ENCODE measurements around the gene CNDP2.

The CNDP2 gene

DNA sequence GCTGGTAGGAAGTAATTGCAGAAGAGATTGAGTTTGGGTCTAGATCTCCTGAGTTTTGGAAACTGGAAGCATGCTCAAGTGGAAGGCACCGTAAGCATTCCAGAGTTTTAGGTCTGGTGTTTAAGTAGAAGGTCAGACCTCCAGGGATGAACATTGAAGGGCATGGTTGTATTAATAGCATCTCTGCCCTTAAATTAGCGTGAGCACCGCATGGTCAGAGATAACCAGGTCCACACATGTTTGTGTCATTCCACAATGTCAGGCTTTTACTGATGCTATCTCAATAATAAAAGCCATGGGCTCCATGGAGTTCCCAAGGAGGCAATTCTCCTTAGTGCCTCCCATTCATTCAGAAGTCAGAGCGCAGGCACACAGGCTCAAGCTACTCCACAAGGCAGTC lies 73.2 kb downstream of the CNDP2 start:
- DNase-seq (ENCODE audit: low read depth in 1 of 2, low spot score in 1 of 2) = no peak

DNA sequence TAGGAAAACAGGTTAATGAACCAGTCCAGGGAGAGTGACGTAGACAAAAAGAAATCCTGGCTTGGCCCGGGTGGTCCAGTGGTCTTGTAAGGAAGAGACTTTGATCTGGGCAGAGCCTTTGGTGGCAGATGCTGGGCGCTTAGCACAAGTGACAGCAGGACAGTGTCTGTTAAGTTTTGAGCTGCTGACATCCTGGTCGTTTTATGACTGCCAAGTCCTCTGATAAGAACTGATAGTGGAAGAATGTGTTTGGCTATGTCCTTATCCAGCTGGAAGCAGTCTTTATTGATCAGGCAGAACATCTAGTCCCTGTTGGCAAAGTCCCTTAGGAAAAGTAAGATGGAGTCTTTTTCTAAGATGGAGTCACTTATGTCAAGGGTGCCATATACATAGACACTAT lies 74.1 kb downstream of the CNDP2 start:
- no peak for DNase-seq (ENCODE audit: low read depth in 1 of 2, low spot score in 1 of 2)

DNA sequence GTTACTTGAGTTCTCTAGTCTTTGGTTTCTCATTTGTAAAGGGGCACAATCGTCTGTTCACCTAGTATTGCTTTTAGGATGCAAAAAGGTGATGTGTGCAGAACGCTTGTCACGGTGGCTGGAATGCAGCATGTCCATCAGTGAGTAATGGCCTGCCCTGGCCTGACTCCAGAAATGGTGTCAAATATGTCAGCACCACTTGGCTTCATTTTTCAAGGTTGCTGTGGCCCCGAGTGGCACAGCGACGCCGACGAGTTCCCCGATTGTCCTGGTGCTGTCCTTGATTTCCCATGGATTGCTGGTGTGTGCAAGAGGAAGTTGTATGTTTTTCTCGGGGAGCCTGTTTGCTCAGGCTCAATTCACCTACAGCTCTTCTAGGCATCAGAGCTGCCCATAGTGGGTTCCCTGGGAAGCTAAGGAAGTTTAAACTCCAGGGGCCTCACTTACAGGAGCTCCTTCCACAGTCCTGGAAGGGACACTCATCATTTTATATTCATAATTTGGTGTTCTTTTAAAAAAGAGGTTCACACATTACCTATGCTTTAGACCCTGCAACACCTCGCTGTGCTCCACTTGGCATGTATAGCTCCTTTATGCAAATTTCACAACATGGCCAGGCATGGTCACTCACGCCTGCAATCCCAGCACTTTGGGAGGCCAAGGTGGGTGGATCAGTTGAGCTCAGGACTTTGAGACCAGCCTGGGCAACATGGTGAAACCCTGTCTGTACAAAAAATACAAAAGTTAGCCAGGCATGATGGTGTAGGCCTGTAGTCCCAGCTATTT lies 75.9 kb downstream of the CNDP2 start:
- DNase-seq (ENCODE audit: low read depth in 1 of 2, low spot score in 1 of 2) = no peak

DNA sequence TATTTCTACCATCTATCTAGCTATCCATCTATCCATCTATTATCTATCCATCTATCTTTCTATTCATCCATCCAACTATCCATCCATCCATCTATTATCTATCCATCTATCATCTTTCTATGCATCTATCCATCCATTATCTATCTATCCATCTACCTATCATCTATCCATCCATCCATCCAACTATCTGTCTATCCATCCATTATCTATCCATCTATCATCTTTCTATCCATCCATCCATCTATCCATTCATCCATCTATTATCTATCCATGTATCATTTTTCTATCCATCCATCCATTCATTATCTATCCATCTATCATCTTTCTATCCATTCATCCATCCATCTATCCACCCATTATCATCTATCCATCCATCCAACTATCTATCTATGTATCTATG lies 76.9 kb downstream of the CNDP2 start:
- no peak for DNase-seq (ENCODE audit: low read depth in 1 of 2, low spot score in 1 of 2)

All from stimulated activated CD4-positive, alpha-beta T cell treated with anti-CD3 and anti-CD28 coated beads, Interleukin-15, amount 100 ng/mL, for 1 hour (primary cell).